T-cell (primary cell): ENCODE measurements around the gene SIGLEC8. TPM values are rescaled to one million over a fixed set of nuclear protein-coding genes. Genes with fewer than 3 reads are reported as not detected.

Source experiments
- ATAC-seq, 4 experiments: fragments of 200-7000 bp in 3 of 4; fragments of 150-1000 bp in 1 of 4; cut with Tn5 transposase; replicated peaks in 1 of 4; 1 replicate in 3 of 4; 2 replicates in 1 of 4; pipeline ENCODE4 v1.10.0; 2021; ENCODE audit warnings: moderate library complexity in 3 of 4, mild to moderate bottlenecking in 2 of 4, moderate number of reproducible peaks in 1 of 4
- CTCF ChIA-PET, 2 donors: fragments of 300-600 bp; sonication (Branson Sonifier 250); formaldehyde crosslinking; loops; one replicate each; lab custom pipeline; 2022; ENCODE audit warnings: antibody characterized with exemption in 2 of 2; lab: Charles Lee
- POLR2A ChIA-PET, 2 donors: fragments of 300-600 bp; sonication (Branson Sonifier 250); formaldehyde crosslinking; loops; one replicate each; lab custom pipeline; 2022; ENCODE audit warnings: antibody characterized with exemption in 2 of 2; lab: Charles Lee
- DNase-seq, 35 experiments: peaks; one replicate each; pipeline versions ENCODE4 v3.0.0 to v3.0.0-alpha.2; 2013 to 2023
- H3K27ac ChIP-seq: one replicate; pipeline ENCODE4 v1.5.1; 2013; ENCODE audit warnings: low read length
- H3K27me3 ChIP-seq, 2 experiments: replicated peaks in 1 of 2; 1 replicate in 1 of 2; 2 replicates in 1 of 2; pipeline versions ENCODE4 v1.6.1 to v1.7.0; 2013; ENCODE audit warnings: low read length in 1 of 2, mixed read lengths in 1 of 2; ENCODE audit not compliant: control insufficient read depth in 2 of 2, insufficient read depth in 2 of 2; ENCODE audit errors: extremely low read depth in 1 of 2
- H3K36me3 ChIP-seq, 2 donors: 1 replicate in 1 of 2; 2 replicates in 1 of 2; pipeline versions ENCODE4 v1.6.1 to v1.7.0; 2013; ENCODE audit warnings: low read length in 1 of 2; ENCODE audit not compliant: control insufficient read depth in 2 of 2, insufficient read depth in 1 of 2; ENCODE audit errors: extremely low read depth in 1 of 2
- H3K4me1 ChIP-seq, 2 experiments: 1 replicate in 1 of 2; 2 replicates in 1 of 2; pipeline versions ENCODE4 v1.6.1 to v1.7.0; 2013; ENCODE audit warnings: low read length in 2 of 2, mixed read lengths in 1 of 2; ENCODE audit not compliant: insufficient read depth in 2 of 2, control insufficient read depth in 1 of 2; ENCODE audit errors: extremely low read depth in 1 of 2
- H3K4me3 ChIP-seq, 2 donors: 1 replicate in 1 of 2; 2 replicates in 1 of 2; pipeline versions ENCODE4 v1.5.1 to v1.7.0; 2013; ENCODE audit warnings: mild to moderate bottlenecking in 2 of 2, low read length in 1 of 2, moderate library complexity in 1 of 2; ENCODE audit not compliant: control insufficient read depth in 1 of 2; ENCODE audit errors: extremely low read depth in 1 of 2
- H3K9me3 ChIP-seq: 2 replicates; pipeline ENCODE4 v1.7.0; 2013
- H3K27ac Mint-ChIP-seq, 2 donors: one replicate each; pipeline ENCODE4 v1.8.0; 2020 to 2021; ENCODE audit warnings: mild to moderate bottlenecking in 2 of 2, mixed read lengths in 2 of 2
- H3K27me3 Mint-ChIP-seq, 2 donors: one replicate each; pipeline ENCODE4 v1.8.0; 2021 to 2022; ENCODE audit warnings: mixed read lengths in 2 of 2
- H3K36me3 Mint-ChIP-seq: one replicate; pipeline ENCODE4 v1.8.0; 2021; ENCODE audit warnings: mixed read lengths
- H3K4me1 Mint-ChIP-seq, 3 donors: one replicate each; pipeline ENCODE4 v1.8.0; 2020 to 2022; ENCODE audit warnings: mixed read lengths in 3 of 3, mild to moderate bottlenecking in 1 of 3
- H3K4me3 Mint-ChIP-seq, 3 donors: one replicate each; pipeline ENCODE4 v1.8.0; 2020 to 2022; ENCODE audit warnings: mild to moderate bottlenecking in 3 of 3, mixed read lengths in 3 of 3, moderate library complexity in 3 of 3
- H3K9me3 Mint-ChIP-seq, 3 donors: one replicate each; pipeline ENCODE4 v1.8.0; 2020 to 2022; ENCODE audit warnings: mixed read lengths in 3 of 3
- WGBS: methylation state at CpG from one replicate; pipeline ENCODE4 v1.1.5; 2013; ENCODE audit warnings: missing lambda C conversion rate; ENCODE audit not compliant: insufficient coverage; 5-methylcytosine and 5-hydroxymethylcytosine counted together
- total RNA-seq, 35 experiments: library from RNA in 6 of 35; stranded (reverse) in 6 of 35; fragments of 120-200 nt in 1 of 35; gene quantifications; one replicate each; pipeline versions ENCODE4 v1.2.1 to v1.2.4 and lab custom pipeline; 2013 to 2026

SIGLEC8 gene
- not detected for total RNA-seq
- not detected for total RNA-seq (2013)
- total RNA-seq (lab: John Stamatoyannopoulos, UW) = 0 to 0.08 (median 0) reads per million in 29 experiments

GRCh38 chr19:51458051-51458645, at the start of gene SIGLEC8:
Gene SIGLEC8, minus strand, starts transcription at chr19:51458454. Its CDS starts 67 bp downstream, at chr19:51458387.
- no peak within 1 kb of the TSS for H3K27ac Mint-ChIP-seq
- H3K9me3 Mint-ChIP-seq = no peaks in the 10 kb centered on the region
- H3K36me3 Mint-ChIP-seq = no peaks in the 10 kb centered on the region
- H3K36me3 ChIP-seq = no peaks in the 10 kb centered on the region
- ATAC-seq (no peak), DNase-seq (no peak)
- H3K4me3 Mint-ChIP-seq = no peak within 1 kb of the TSS
- H3K4me3 ChIP-seq = no peak within 1 kb of the TSS
- no peak within 1 kb of the TSS for H3K27ac ChIP-seq
- peaks cover 24 to 61% of the 10 kb centered on the region in 2 donors for H3K27me3 Mint-ChIP-seq
- POLR2A ChIA-PET = no interaction called here
- peaks cover 0 to 4% of the 10 kb centered on the region in 2 experiments for H3K4me1 ChIP-seq
- H3K4me1 Mint-ChIP-seq = peaks cover 1 to 4% (median 4%) of the 10 kb centered on the region in 3 donors
- WGBS = 37% methylated on average over 3 of the region's 10 CpGs
- peaks cover 0 to 70% of the 10 kb centered on the region in 2 experiments for H3K27me3 ChIP-seq
- CTCF ChIA-PET = interaction anchor here in 1 of 2 donors (0.6 kb wide), 1 partner anchor 98 kb away, joined by 4 read pairs; no protein-coding TSS in a partner anchor
- H3K9me3 ChIP-seq = no peaks in the 10 kb centered on the region

GRCh38 chr19:51507640-51508058, 49.4 kb upstream of the SIGLEC8 start:
- CTCF ChIA-PET = no interaction called here

GRCh38 chr19:51507192-51507591, 48.9 kb upstream of the SIGLEC8 start:
- H3K27ac Mint-ChIP-seq = no peak overlapping the region
- H3K4me3 Mint-ChIP-seq = no peak overlapping the region
- DNase-seq = no peak
- no peak for ATAC-seq
- H3K9me3 Mint-ChIP-seq = peaks cover 0 to 13% (median 7%) of the 10 kb centered on the region in 3 donors
- ChIA-PET POLR2A (no interaction called here), CTCF (interaction anchor here in 1 of 2 donors (1.4 kb wide), 1 partner anchor 9 kb away, joined by 5 read pairs; no protein-coding TSS in a partner anchor)
- H3K36me3 Mint-ChIP-seq = no peaks in the 10 kb centered on the region
- H3K4me3 ChIP-seq = no peak overlapping the region
- H3K36me3 ChIP-seq = no peaks in the 10 kb centered on the region
- no peaks in the 10 kb centered on the region for H3K9me3 ChIP-seq
- WGBS = 80% methylated on average over 2 of the region's 3 CpGs
- H3K4me1 Mint-ChIP-seq = no peaks in the 10 kb centered on the region
- peaks cover 9 to 16% of the 10 kb centered on the region in 2 donors for H3K27me3 Mint-ChIP-seq
- peaks cover 0 to 24% of the 10 kb centered on the region in 2 experiments for H3K27me3 ChIP-seq
- no peaks in the 10 kb centered on the region for H3K4me1 ChIP-seq
- H3K27ac ChIP-seq = no peak overlapping the region

More at GRCh38 chr19:51507640-51508058, 49.4 kb upstream of the SIGLEC8 start:
- Mint-ChIP-seq H3K4me3 (no peak overlapping the region), H3K36me3 (no peaks in the 10 kb centered on the region), H3K9me3 (peaks cover 0 to 13% (median 7%) of the 10 kb centered on the region in 3 donors), H3K27me3 (peaks cover 9 to 17% of the 10 kb centered on the region in 2 donors), H3K27ac (no peak overlapping the region), H3K4me1 (no peaks in the 10 kb centered on the region)
- WGBS = no CpG with 5 or more reads among the region's 6 CpGs
- H3K27ac ChIP-seq = no peak overlapping the region
- no peaks in the 10 kb centered on the region for H3K4me1 ChIP-seq
- peaks cover 2 to 24% of the 10 kb centered on the region in 2 experiments for H3K27me3 ChIP-seq
- H3K4me3 ChIP-seq = no peak overlapping the region
- H3K9me3 ChIP-seq = no peaks in the 10 kb centered on the region
- POLR2A ChIA-PET = no interaction called here
- DNase-seq = no peak
- no peaks in the 10 kb centered on the region for H3K36me3 ChIP-seq
- ATAC-seq = no peak

- Mint-ChIP-seq H3K4me3 (no peak overlapping the region), H3K27ac (no peak overlapping the region), H3K4me1 (peaks cover 5 to 10% (median 9%) of the 10 kb centered on the region in 3 donors), H3K9me3 (peaks cover 0 to 13% (median 7%) of the 10 kb centered on the region in 3 donors), H3K27me3 (peaks cover 7% of the 10 kb centered on the region in 2 donors), H3K36me3 (no peaks in the 10 kb centered on the region)
- no CpG with 5 or more reads among the region's 3 CpGs for WGBS
- no peak overlapping the region for H3K4me3 ChIP-seq
- no peaks in the 10 kb centered on the region for H3K36me3 ChIP-seq
- no peak for DNase-seq
- peaks cover 0 to 24% of the 10 kb centered on the region in 2 experiments for H3K27me3 ChIP-seq
- no peaks in the 10 kb centered on the region for H3K9me3 ChIP-seq
- ATAC-seq = no peak
- CTCF ChIA-PET = interaction anchor here in 1 of 2 donors (1.4 kb wide), 1 partner anchor 10 kb away, joined by 5 read pairs; no protein-coding TSS in a partner anchor
- H3K27ac ChIP-seq = no peak overlapping the region
- peaks cover 2 to 5% of the 10 kb centered on the region in 2 experiments for H3K4me1 ChIP-seq
- POLR2A ChIA-PET = no interaction called here
Observed at GRCh38 chr19:51505904-51506303, 47.6 kb upstream of the SIGLEC8 start.

- POLR2A ChIA-PET = no interaction called here
- ATAC-seq = no peak
- Histone ChIP-seq H3K9me3 (no peaks in the 10 kb centered on the region), H3K27me3 (peaks cover 0 to 21% of the 10 kb centered on the region in 2 experiments), H3K4me1 (peaks cover 2 to 5% of the 10 kb centered on the region in 2 experiments), H3K36me3 (no peaks in the 10 kb centered on the region), H3K4me3 (no peak overlapping the region), H3K27ac (no peak overlapping the region)
- Mint-ChIP-seq H3K27ac (no peak overlapping the region), H3K9me3 (peaks cover 0 to 13% (median 7%) of the 10 kb centered on the region in 3 donors), H3K4me3 (no peak overlapping the region), H3K27me3 (peaks cover 3 to 5% of the 10 kb centered on the region in 2 donors), H3K4me1 (peaks cover 5 to 10% (median 9%) of the 10 kb centered on the region in 3 donors), H3K36me3 (no peaks in the 10 kb centered on the region)
- CTCF ChIA-PET = no interaction called here
- DNase-seq = no peak
- 100% methylated on average over 1 of the region's 3 CpGs for WGBS
Observed at GRCh38 chr19:51503896-51504295, 45.6 kb upstream of the SIGLEC8 start.

- H3K36me3 ChIP-seq = no peaks in the 10 kb centered on the region
- peaks cover 0 to 17% of the 10 kb centered on the region in 2 experiments for H3K27me3 ChIP-seq
- POLR2A ChIA-PET = no interaction called here
- Mint-ChIP-seq H3K4me3 (no peak overlapping the region), H3K27ac (no peak overlapping the region), H3K36me3 (no peaks in the 10 kb centered on the region), H3K4me1 (peaks cover 5 to 10% (median 9%) of the 10 kb centered on the region in 3 donors), H3K27me3 (peaks cover 3 to 9% of the 10 kb centered on the region in 2 donors), H3K9me3 (peaks cover 0 to 13% (median 7%) of the 10 kb centered on the region in 3 donors)
- no peak for ATAC-seq
- CTCF ChIA-PET = no interaction called here
- H3K4me1 ChIP-seq = peaks cover 2 to 5% of the 10 kb centered on the region in 2 experiments
- no peak overlapping the region for H3K4me3 ChIP-seq
- no peak overlapping the region for H3K27ac ChIP-seq
- 55% methylated on average over 3 of the region's 5 CpGs for WGBS
- H3K9me3 ChIP-seq = no peaks in the 10 kb centered on the region
- DNase-seq = no peak
Observed at GRCh38 chr19:51503286-51503817, 45.1 kb upstream of the SIGLEC8 start.
